ENCODE results near the gene TNIP1.

GRCh38 chr5:150993422-150993821 is 87.4 kb downstream of the TNIP1 start:
- TF ChIP-seq CTCF (IDR thresholded peaks at IDR 0.05; ENCODE audit: low read depth, low read length, poor library complexity, severe bottlenecking) (no peak), EZH2phosphoT487 (IDR thresholded peaks at IDR 0.05; ENCODE audit: borderline replicate concordance, low read length) (no peak)

Data from DOHH2 (cell line).